Measurements from ENCODE around the gene CD99L2.
"Not testable (repeated sequence)": the region's sequence is repeated elsewhere in the genome, so short reads cannot be mapped to it uniquely, and the experiment has no call there.

Gene CD99L2

DNA sequence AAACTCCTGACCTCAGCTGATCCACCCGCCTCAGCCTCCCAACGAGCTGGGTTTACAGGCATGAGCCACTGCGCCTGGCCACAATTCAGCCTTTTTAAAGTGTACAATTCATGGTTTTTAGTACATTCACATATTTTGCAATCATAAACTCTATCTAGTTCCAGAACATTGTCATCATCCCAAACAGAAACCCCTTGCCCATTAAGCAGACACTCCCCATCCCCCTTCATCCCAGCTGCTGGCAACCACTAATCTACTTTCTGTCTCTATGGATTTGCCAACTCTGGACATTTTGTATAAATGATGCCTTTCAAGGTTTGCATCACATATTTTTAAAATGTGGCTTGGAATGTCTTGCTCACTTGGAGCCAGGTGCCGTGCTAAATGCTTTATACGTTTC, 4.5 kb downstream of the CD99L2 start:
- DNase-seq, result no peak

DNA sequence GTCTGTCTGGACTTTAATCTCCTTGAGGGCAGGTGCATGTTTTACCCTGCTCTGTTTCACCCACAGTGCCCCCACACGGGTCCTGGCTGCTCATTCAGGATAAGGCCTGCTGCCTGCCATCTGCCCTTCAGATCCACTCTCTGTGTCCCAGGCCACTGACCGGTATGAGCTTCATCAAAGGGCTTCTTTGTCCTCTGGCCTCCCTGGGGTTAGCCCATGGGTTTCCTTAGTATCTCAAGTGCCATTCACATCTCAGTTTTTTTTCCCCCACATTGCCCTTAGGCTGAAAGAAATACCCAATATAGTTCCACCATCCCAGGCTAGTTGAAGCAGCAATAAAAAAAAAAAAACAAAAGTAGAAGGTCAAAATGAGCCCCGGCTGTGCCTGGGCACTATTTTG, 9.3 kb downstream of the CD99L2 start:
- no peak for DNase-seq

- no peak for DNase-seq
Observed at GRCh38 chrX:150887906-150888465, 10.5 kb downstream of the CD99L2 start.

- DNase-seq, result not testable (repeated sequence)
Observed at GRCh38 chrX:150887268-150887667, 11.2 kb downstream of the CD99L2 start.

- DNase-seq, result no peak
Observed at GRCh38 chrX:150886381-150886780, 12.1 kb downstream of the CD99L2 start.

DNA sequence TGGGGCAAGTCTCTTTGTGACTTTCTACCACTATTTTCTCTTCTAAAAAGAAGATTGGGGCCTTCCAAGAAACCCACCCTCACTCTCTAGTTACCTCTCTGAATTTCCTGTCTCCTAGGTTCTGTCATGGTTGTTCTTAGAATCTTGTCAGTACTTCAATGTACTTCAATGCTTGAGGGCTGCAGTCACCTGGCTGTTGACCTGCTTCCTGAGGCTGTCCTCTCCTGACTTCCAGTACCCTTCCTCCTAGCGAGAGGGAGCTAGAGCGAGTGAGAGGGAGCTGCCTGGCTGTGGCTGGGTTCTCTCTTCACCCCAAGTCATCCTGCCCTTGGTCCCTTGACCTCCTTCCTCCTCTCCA, 17.7 kb downstream of the CD99L2 start:
- no peak for DNase-seq

- DNase-seq, result peak; percentile 20 to 72 (median 45)
Observed at GRCh38 chrX:150879855-150880807, 18.3 kb downstream of the CD99L2 start.

DNA sequence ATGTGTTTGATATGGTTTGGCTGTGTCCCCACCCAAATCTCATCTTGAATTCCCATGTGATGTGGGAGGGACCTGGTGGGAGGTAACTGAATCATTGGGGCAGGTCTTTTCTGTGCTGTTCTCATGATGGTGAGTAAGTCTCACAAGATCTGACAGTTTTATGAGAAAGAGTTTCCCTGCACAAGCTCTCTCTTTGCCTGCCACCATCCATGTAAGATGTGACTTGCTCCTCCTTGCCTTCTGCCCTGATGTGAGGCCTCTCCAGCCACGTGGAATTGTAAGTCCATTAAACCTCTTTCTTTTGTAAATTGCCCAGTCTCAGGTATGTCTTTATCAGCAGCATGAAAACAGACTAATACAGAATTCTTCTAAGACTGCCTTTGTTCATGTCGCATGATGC, 22.8 kb downstream of the CD99L2 start:
- DNase-seq, result not testable (repeated sequence)

- no peak for DNase-seq
Observed at GRCh38 chrX:150874448-150874847, 24.0 kb downstream of the CD99L2 start.

- no peak for DNase-seq
Observed at GRCh38 chrX:150873616-150874015, 24.9 kb downstream of the CD99L2 start.

DNA sequence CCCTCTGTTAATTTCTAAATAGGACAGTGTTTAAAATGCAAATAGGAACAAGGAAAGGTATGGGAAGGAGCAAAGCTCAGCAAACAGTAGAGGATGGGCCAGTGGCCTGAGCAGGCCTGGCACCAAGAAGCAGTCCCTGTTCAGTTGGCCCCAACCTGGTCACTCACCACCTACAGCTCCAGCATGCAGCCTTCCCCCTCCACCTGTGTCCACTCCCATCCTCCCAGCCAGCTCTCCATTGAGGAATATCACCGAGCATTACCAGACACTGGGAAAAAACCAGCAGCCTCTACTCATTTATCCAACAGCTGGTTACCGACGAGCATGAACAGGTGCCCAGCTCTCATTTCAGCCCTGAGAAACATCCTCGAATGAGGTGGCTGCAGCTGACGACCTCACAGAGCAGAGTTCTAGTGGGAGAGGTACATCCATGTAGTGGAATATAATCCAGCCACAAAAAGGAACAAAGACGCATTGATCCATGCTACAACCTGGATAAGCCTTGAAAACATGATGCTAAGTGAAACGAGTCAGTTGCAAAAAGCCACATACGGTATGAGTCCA, 25.6 kb downstream of the CD99L2 start:
- DNase-seq, result no peak

- DNase-seq, result no peak
Observed at GRCh38 chrX:150871341-150871811, 27.1 kb downstream of the CD99L2 start.

DNA sequence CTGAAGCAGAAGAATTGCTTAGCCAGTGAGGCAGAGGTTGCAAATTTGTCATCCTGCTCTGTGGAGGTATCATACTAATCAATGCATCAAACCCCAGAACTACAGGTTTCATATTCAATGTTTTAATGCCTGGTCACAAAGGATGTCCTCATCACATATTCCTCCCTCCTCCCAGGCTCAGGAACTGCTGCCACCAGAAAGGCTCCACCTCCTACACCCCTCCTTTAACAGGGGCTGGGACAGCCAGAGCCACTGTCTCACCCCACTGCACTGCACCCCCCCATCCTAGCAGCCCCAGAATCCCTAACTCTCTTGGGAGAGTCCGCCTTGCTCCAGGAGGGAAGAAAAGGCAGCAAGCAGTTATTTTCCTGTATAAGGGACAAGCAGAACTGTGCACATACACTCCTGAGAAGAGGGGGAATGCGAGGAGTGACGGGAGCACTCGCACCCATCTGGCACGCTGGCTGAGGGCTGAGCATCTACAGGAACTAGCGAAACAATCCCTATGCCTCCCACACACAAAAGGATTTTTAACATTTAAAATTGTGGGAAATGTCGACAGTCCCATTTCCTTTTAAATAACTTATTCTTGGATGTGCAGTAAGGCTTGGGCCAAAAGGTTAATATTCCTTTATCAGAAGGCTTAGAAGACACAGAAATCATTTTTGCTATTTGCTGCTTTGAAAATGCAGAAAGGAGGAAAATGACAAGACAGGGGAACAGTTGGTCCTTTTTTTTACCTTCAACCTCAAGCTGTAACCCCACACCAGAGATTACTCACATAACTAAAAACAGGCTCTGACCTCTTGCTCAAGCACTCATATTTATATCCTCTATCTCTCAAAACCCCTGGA, 27.8 kb downstream of the CD99L2 start:
- no peak for DNase-seq

DNA sequence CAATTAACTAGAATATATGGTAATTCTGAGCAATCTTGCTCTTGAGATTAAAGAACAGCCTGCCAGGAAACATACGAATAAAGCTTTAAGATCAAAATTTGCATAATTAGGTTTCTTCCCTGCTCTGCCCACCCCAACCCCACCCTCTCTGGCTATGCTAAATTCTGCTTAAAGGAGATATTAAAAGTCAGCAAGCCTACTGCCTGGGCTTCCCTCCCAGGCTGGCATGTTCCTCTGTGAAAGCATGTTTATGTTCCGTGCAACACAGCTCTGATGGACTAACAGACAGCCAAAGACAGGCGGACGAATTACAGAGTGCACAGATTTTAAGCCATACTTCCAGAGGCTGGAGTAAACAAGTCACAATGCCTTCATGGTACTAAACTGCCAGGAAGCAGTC, 28.4 kb downstream of the CD99L2 start:
- DNase-seq, result no peak

GRCh38 chrX:150869450-150869849, 29.0 kb downstream of the CD99L2 start:
- DNase-seq, result no peak

DNA sequence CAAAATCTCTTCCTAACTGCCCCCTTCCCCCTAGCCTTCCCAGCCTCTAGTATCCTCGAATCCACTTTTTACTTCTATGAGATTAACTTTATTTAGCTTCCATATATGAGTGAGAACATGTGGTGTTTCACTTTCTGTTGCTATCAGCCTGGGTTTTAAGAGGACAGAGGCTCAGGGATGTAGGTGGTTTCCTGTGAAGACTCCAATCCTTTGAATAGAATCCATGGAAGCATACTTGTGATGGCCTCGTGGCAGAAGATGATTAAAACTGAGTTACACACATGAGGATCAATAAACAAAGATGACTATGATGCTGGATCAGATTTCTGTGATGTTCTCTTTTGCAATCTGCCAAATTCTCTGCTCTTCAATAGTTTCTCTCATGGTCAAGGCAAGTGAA, 29.8 kb downstream of the CD99L2 start:
- DNase-seq, result no peak

- DNase-seq, result no peak
Observed at GRCh38 chrX:150864127-150864526, 34.3 kb downstream of the CD99L2 start.

GRCh38 chrX:150863191-150863590, 35.3 kb downstream of the CD99L2 start:
- no peak for DNase-seq

GRCh38 chrX:150857453-150857852, 41.0 kb downstream of the CD99L2 start:
- no peak for DNase-seq

GRCh38 chrX:150856785-150857184, 41.7 kb downstream of the CD99L2 start:
- DNase-seq, result no peak

DNA sequence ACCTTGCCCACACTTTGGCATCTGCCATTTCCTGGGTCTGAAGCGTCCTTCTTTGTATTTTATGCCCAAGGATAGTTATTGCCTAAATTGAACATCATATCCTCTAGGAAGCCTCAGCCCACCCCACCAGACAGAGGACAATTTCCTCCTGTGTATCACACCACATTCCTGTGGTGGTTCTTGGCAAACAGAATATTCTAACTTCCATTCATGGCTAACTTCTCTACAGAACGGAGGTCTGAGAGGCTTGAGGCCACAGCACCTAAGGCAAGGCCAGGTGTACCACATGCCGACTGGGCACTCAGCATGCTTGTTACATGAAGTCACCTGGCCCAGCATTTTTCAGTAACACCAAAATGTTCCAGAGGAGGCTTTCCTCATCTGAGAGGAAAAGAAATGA, 42.4 kb downstream of the CD99L2 start:
- DNase-seq, result no peak

- DNase-seq, result no peak
Observed at GRCh38 chrX:150854856-150855255, 43.6 kb downstream of the CD99L2 start.

Data from suppressor macrophage treated with lipopolysaccharide for 1 hour (primary cell).